ENCODE results near the gene SNX1.

Gene SNX1

DNA sequence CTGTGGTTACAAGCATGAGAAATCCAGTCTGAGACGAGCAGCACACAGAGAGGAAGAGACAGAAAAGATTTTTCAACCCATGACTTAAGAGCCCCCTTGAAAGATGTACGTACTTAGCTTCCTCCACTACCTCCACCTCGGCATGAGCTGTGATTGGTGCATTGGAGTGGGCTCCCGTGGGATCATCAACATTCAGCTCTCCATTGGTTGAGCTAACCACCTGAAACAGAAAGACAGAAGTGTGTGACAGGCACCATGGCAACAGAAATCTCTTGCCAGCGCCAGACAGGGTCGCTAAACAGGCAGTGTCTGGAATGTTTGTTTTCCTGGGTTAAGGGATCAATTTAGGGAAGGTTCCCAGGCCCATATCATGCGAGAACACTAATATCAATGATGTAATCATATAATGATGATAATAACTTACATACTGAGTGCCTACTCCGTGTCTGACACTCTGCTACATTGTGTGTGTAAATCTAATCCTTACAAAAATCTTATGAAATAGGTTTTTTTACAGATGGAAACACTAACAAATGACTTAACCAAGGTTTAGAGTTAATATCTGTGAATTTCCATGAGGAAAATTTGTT, 84.5 kb downstream of the SNX1 start:
- Histone ChIP-seq H4K20me1 (ENCODE audit: insufficient read depth, low read length, poor library complexity, severe bottlenecking) (no peaks in the 10 kb centered on the region), H3K36me3 (ENCODE audit: insufficient read depth, low read length) (peaks cover 70% of the 10 kb centered on the region), H3K4me2 (ENCODE audit: low read depth, low read length, poor library complexity, severe bottlenecking) (no peak overlapping the region), H3K9ac (ENCODE audit: low read depth, low read length, poor library complexity, severe bottlenecking) (no peak overlapping the region), H3F3A (ENCODE audit: low read depth) (no peaks in the 10 kb centered on the region; the same call in 1 of the 2 replicates), H3K9me3 (ENCODE audit: insufficient read depth, low read depth, low read length) (no peaks in the 10 kb centered on the region), H3K27me3 (ENCODE audit: insufficient read depth, low read length, poor library complexity, severe bottlenecking) (no peaks in the 10 kb centered on the region), H3K4me3 (ENCODE audit: low read length, poor library complexity, severe bottlenecking) (no peak overlapping the region), H3K79me2 (ENCODE audit: insufficient read depth, low read length) (no peaks in the 10 kb centered on the region), H3K9me2 (replicated peaks; ENCODE audit: low read depth, low read length) (no peaks in the 10 kb centered on the region), H2AFZ (ENCODE audit: low read length) (no peak overlapping the region), H3K4me1 (ENCODE audit: insufficient read depth, low read length, poor library complexity, severe bottlenecking) (no peaks in the 10 kb centered on the region)
- TF ChIP-seq EZH2phosphoT487 (IDR thresholded peaks at IDR 0.05; ENCODE audit: borderline replicate concordance), result no peak
- TF ChIP-seq, protein P1, sequence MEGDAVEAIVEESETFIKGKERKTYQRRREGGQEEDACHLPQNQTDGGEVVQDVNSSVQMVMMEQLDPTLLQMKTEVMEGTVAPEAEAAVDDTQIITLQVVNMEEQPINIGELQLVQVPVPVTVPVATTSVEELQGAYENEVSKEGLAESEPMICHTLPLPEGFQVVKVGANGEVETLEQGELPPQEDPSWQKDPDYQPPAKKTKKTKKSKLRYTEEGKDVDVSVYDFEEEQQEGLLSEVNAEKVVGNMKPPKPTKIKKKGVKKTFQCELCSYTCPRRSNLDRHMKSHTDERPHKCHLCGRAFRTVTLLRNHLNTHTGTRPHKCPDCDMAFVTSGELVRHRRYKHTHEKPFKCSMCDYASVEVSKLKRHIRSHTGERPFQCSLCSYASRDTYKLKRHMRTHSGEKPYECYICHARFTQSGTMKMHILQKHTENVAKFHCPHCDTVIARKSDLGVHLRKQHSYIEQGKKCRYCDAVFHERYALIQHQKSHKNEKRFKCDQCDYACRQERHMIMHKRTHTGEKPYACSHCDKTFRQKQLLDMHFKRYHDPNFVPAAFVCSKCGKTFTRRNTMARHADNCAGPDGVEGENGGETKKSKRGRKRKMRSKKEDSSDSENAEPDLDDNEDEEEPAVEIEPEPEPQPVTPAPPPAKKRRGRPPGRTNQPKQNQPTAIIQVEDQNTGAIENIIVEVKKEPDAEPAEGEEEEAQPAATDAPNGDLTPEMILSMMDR (conservative IDR thresholded peaks at IDR 0.05; ENCODE audit: low read length), result no peak

DNA sequence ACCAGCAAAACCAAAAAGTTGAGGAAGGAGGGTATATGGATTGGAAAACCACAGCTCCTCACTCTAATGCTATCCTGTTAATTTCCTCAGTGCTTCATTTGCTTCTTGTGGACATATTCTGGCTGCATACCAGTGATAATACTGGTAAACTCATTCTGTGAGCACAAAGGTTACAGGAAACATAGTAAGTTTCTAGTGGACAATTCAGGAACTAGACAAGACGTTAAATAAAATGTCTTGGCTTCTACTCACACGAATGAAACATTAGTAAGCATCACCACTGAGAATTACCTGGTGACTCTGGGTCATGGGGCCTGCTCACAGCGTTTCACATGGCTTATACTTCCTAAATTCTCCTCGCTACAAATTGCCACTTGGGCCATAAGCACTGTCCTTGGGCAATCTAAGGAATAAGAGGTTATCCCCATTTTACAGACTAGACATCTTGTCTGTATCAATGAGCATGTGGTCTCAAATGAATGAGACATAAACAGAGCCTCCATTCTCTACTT, 87.1 kb downstream of the SNX1 start:
- no peaks in the 10 kb centered on the region for H3K9me3 ChIP-seq (ENCODE audit: insufficient read depth, low read depth, low read length)
- no peaks in the 10 kb centered on the region for H3K79me2 ChIP-seq (ENCODE audit: insufficient read depth, low read length)
- no peak overlapping the region for H3K4me2 ChIP-seq (ENCODE audit: low read depth, low read length, poor library complexity, severe bottlenecking)
- H3K36me3 ChIP-seq (ENCODE audit: insufficient read depth, low read length), result peaks cover 60% of the 10 kb centered on the region
- no peaks in the 10 kb centered on the region; the same call in 1 of the 2 replicates for H3F3A ChIP-seq (ENCODE audit: low read depth)
- no peaks in the 10 kb centered on the region for H3K9me2 ChIP-seq (replicated peaks; ENCODE audit: low read depth, low read length)
- no peak overlapping the region for H3K9ac ChIP-seq (ENCODE audit: low read depth, low read length, poor library complexity, severe bottlenecking)
- H3K4me1 ChIP-seq (ENCODE audit: insufficient read depth, low read length, poor library complexity, severe bottlenecking), result no peaks in the 10 kb centered on the region
- H3K27me3 ChIP-seq (ENCODE audit: insufficient read depth, low read length, poor library complexity, severe bottlenecking), result no peaks in the 10 kb centered on the region
- H3K4me3 ChIP-seq (ENCODE audit: low read length, poor library complexity, severe bottlenecking), result no peak overlapping the region
- no peak overlapping the region for H2AFZ ChIP-seq (ENCODE audit: low read length)
- no peak for TF ChIP-seq EZH2phosphoT487 (IDR thresholded peaks at IDR 0.05; ENCODE audit: borderline replicate concordance)
- TF ChIP-seq, protein P1 (conservative IDR thresholded peaks at IDR 0.05; ENCODE audit: low read length), result no peak
- H4K20me1 ChIP-seq (ENCODE audit: insufficient read depth, low read length, poor library complexity, severe bottlenecking), result no peaks in the 10 kb centered on the region

GRCh38 chr15:64185146-64185911, 89.5 kb downstream of the SNX1 start:
- Histone ChIP-seq H3K9me2 (replicated peaks; ENCODE audit: low read depth, low read length) (no peaks in the 10 kb centered on the region), H3K79me2 (ENCODE audit: insufficient read depth, low read length) (no peaks in the 10 kb centered on the region), H3K36me3 (ENCODE audit: insufficient read depth, low read length) (peaks cover 57% of the 10 kb centered on the region), H3K4me1 (ENCODE audit: insufficient read depth, low read length, poor library complexity, severe bottlenecking) (no peaks in the 10 kb centered on the region), H3F3A (ENCODE audit: low read depth) (no peaks in the 10 kb centered on the region; the same call in 1 of the 2 replicates), H3K27me3 (ENCODE audit: insufficient read depth, low read length, poor library complexity, severe bottlenecking) (no peaks in the 10 kb centered on the region), H3K4me2 (ENCODE audit: low read depth, low read length, poor library complexity, severe bottlenecking) (no peak overlapping the region), H3K4me3 (ENCODE audit: low read length, poor library complexity, severe bottlenecking) (no peak overlapping the region), H4K20me1 (ENCODE audit: insufficient read depth, low read length, poor library complexity, severe bottlenecking) (no peaks in the 10 kb centered on the region), H3K9me3 (ENCODE audit: insufficient read depth, low read depth, low read length) (no peaks in the 10 kb centered on the region), H3K9ac (ENCODE audit: low read depth, low read length, poor library complexity, severe bottlenecking) (no peak overlapping the region), H2AFZ (ENCODE audit: low read length) (no peak overlapping the region)
- TF ChIP-seq, protein P1 (conservative IDR thresholded peaks at IDR 0.05; ENCODE audit: low read length), result no peak
- TF ChIP-seq EZH2phosphoT487 (IDR thresholded peaks at IDR 0.05; ENCODE audit: borderline replicate concordance), result no peak

Data from Loucy (cell line).